Esophagus muscularis mucosa (tissue), 4 donors: ENCODE measurements around the gene CARM1. TPM values are rescaled to one million over a fixed set of nuclear protein-coding genes. Genes with fewer than 3 reads are reported as not detected.

Experiments
- DNase-seq: peaks from one replicate; pipeline ENCODE4 v3.0.0-alpha.2; 2017; ENCODE audit errors: extremely low spot score
- H3K27ac ChIP-seq, 4 donors: fragments of 200-600 bp; sonication (generic); replicated peaks in 1 of 4; 1 replicate in 3 of 4; 2 replicates in 1 of 4; pipeline ENCODE4 v1.5.1; 2016 to 2019; ENCODE audit warnings: mild to moderate bottlenecking in 1 of 4
- H3K27me3 ChIP-seq, 4 donors: fragments of 200-600 bp; sonication (generic); one replicate each; pipeline versions ENCODE4 v1.5.1 to v1.6.0; 2016 to 2019
- H3K36me3 ChIP-seq, 4 donors: fragments of 200-600 bp; sonication (generic); one replicate each; pipeline ENCODE4 v1.5.1; 2016 to 2019
- H3K4me1 ChIP-seq, 4 donors: fragments of 200-600 bp; sonication (generic); one replicate each; pipeline ENCODE4 v1.5.1; 2016 to 2019
- H3K4me3 ChIP-seq, 4 donors: fragments of 200-600 bp; sonication (generic); 1 replicate in 2 of 4; 2 replicates in 2 of 4; pipeline ENCODE4 v1.5.1; 2016 to 2019; ENCODE audit warnings: mild to moderate bottlenecking in 4 of 4, moderate library complexity in 1 of 4
- H3K9me3 ChIP-seq, 4 donors: fragments of 200-600 bp; sonication (generic); 1 replicate in 3 of 4; 2 replicates in 1 of 4; pipeline ENCODE4 v1.5.1; 2016 to 2019
- CTCF ChIP-seq, 3 experiments: fragments of 200-600 bp in 2 of 3; fragments of 450-650 bp in 1 of 3; sonication (generic) in 2 of 3; IDR thresholded peaks; one replicate each; pipeline ENCODE4 v1.5.1; 2017 to 2019; ENCODE audit warnings: antibody characterized with exemption in 3 of 3, mild to moderate bottlenecking in 2 of 3, moderate library complexity in 1 of 3
- EP300 ChIP-seq: sonication (generic); formaldehyde crosslinking; IDR thresholded peaks from one replicate; pipeline ENCODE4 v1.6.1; 2017; ENCODE audit warnings: antibody characterized with exemption
- POLR2A ChIP-seq: fragments of 450-650 bp; IDR thresholded peaks from one replicate; pipeline ENCODE4 v1.6.1; 2017; ENCODE audit warnings: antibody characterized with exemption, moderate library complexity, mild to moderate bottlenecking, low read depth
- POLR2AphosphoS5 ChIP-seq, 2 donors: sonication (generic); formaldehyde crosslinking; IDR thresholded peaks; one replicate each; pipeline ENCODE4 v1.6.1; 2017; ENCODE audit warnings: antibody characterized with exemption in 2 of 2
- WGBS: methylation state at CpG from one replicate; pipeline ENCODE4 v1.1.5; 2018; 5-methylcytosine and 5-hydroxymethylcytosine counted together
- intact Hi-C: fragments of 100-400 bp; cut with DNase I; formaldehyde crosslinking; loops from one replicate; pipeline ENCODE4 v1.15.1; 2023
- total RNA-seq, 4 donors: library from RNA; depleted of rRNA; stranded (reverse); fragments of >200 nt; gene quantifications; one replicate each; pipeline versions ENCODE4 v1.1.0 to v1.2.1, GENCODE V29; 2016

Gene CARM1
- total RNA-seq, 4 donors from 2014 or later: 24.9 to 43.5 (median 30.6) TPM

DNA sequence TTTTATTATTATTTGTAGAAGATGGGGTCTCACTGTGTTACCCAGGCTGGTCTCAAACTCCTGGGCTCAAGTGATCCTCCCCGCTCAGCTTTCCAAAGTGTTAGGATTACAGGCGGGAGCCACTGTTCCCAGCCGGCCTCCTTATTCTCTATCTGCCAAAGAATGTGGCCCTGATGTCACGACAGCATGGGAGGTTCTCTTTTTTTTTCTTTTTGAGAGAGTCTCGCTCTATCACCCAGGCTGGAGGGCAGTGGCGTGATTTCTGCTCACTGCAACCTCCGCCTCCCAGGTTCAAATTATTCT lies 23.5 kb downstream of the CARM1 start:
- no peak for TF ChIP-seq EP300
- no peak for TF ChIP-seq POLR2A
- TF ChIP-seq CTCF (IDR thresholded peaks at IDR 0.05): no peak
- no peak for TF ChIP-seq POLR2AphosphoS5 (IDR thresholded peaks at IDR 0.05)
- Histone ChIP-seq H3K27ac (no peak overlapping the region), H3K36me3 (no peaks in the 10 kb centered on the region), H3K27me3 (no peaks in the 10 kb centered on the region), H3K4me3 (no peak overlapping the region), H3K4me1 (peaks cover 47 to 79% (median 57%) of the 10 kb centered on the region in 4 donors), H3K9me3 (no peaks in the 10 kb centered on the region)
- 88% methylated on average over 7 of the region's 7 CpGs for WGBS
- DNase-seq: no peak
- intact Hi-C loops: no loop called here

DNA sequence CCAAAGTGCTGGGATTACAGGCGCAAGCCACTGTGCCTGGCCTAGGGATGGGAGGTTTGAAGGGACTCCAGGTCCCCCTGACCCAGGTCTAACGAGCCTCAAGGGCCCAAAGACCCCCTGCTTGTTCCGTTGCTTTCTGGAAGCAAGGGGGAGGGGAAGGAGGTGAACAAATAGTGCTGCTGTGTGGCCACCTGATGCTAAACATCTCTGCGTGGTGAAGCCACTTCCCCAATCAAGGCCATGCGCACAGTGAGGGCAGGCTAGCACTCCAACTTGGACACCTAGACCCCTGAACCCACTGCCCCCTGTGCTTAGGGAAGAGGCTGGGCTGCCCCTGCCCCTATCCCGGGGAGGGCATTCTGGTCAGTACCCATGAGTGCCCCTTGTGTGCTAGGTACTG lies 24.0 kb downstream of the CARM1 start:
- WGBS: 100% methylated on average over 1 of the region's 6 CpGs
- H3K4me1 ChIP-seq: peaks cover 51 to 83% (median 62%) of the 10 kb centered on the region in 4 donors

DNA sequence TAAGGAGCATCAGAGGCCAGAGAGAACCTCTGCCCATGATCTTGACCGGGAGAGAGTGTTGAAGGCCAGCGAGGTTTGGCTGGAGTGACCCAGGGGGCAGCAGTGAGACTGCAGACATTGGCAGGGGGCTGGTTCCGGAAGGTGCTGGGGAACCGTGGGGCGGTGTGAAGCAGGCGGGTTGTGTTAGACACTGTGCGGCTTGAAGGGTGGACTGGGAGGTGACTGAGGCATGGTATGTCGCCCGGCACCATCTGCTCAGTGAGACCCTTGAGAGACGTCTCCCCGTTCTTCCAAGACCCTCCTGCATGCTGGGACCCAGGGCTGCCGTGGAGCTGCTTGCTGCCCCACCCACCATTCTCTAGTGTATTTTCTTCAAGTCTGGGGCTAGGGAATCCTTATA lies 24.6 kb downstream of the CARM1 start:
- Histone ChIP-seq H3K4me1 (peaks cover 50 to 82% (median 61%) of the 10 kb centered on the region in 4 donors), H3K27ac (no peak overlapping the region), H3K36me3 (no peaks in the 10 kb centered on the region), H3K4me3 (no peak overlapping the region), H3K27me3 (no peaks in the 10 kb centered on the region), H3K9me3 (no peaks in the 10 kb centered on the region)
- no peak for TF ChIP-seq POLR2AphosphoS5 (IDR thresholded peaks at IDR 0.05)
- TF ChIP-seq POLR2A: no peak
- TF ChIP-seq EP300: no peak
- no peak for TF ChIP-seq CTCF (IDR thresholded peaks at IDR 0.05)
- no peak for DNase-seq
- intact Hi-C loops: no loop called here
- 82% methylated on average over 11 of the region's 12 CpGs for WGBS

More for the DNA sequence above, 24.0 kb downstream of the CARM1 start:
- Histone ChIP-seq H3K27ac (no peak overlapping the region), H3K27me3 (no peaks in the 10 kb centered on the region), H3K4me3 (no peak overlapping the region), H3K36me3 (no peaks in the 10 kb centered on the region), H3K9me3 (no peaks in the 10 kb centered on the region)
- TF ChIP-seq CTCF (IDR thresholded peaks at IDR 0.05) (no peak), POLR2A (no peak), EP300 (no peak), POLR2AphosphoS5 (IDR thresholded peaks at IDR 0.05) (no peak)
- intact Hi-C loops: no loop called here
- DNase-seq: no peak

GRCh38 chr19:10896851-10897526 lies 25.6 kb downstream of the CARM1 start:
- H3K4me1 ChIP-seq: peaks cover 41 to 82% (median 61%) of the 10 kb centered on the region in 4 donors
- 52% methylated on average over 6 of the region's 7 CpGs for WGBS
- DNase-seq: no peak
- no peaks in the 10 kb centered on the region for H3K9me3 ChIP-seq
- no peaks in the 10 kb centered on the region for H3K36me3 ChIP-seq
- no peak overlapping the region for H3K27ac ChIP-seq
- H3K27me3 ChIP-seq: no peaks in the 10 kb centered on the region
- no peak overlapping the region for H3K4me3 ChIP-seq
- intact Hi-C loops: no loop called here
- no peak for TF ChIP-seq CTCF (IDR thresholded peaks at IDR 0.05)
- TF ChIP-seq POLR2A: no peak
- TF ChIP-seq EP300: no peak
- no peak for TF ChIP-seq POLR2AphosphoS5 (IDR thresholded peaks at IDR 0.05)

- Histone ChIP-seq H3K27ac (peak overlapping the region in 3 of 4 donors; percentile 49 to 61 (median 56)), H3K36me3 (no peaks in the 10 kb centered on the region), H3K4me1 (peaks cover 32 to 72% (median 58%) of the 10 kb centered on the region in 4 donors), H3K4me3 (no peak overlapping the region), H3K27me3 (no peaks in the 10 kb centered on the region), H3K9me3 (no peaks in the 10 kb centered on the region)
- DNase-seq: no peak
- intact Hi-C loops: no loop called here
- TF ChIP-seq EP300 (no peak), CTCF (IDR thresholded peaks at IDR 0.05) (no peak), POLR2A (no peak), POLR2AphosphoS5 (IDR thresholded peaks at IDR 0.05) (no peak)
- WGBS: 66% methylated on average over 10 of the region's 10 CpGs
Observed at GRCh38 chr19:10898633-10899032, 27.3 kb downstream of the CARM1 start.
